ENCODE data around the gene BNC2.

Gene BNC2

GRCh38 chr9:16429671-16430070 is 440.8 kb downstream of the BNC2 start:
- DNase-seq (ENCODE audit: low read depth in 3 of 3, low spot score in 1 of 3): no peak

GRCh38 chr9:16427873-16428427 is 442.5 kb downstream of the BNC2 start:
- DNase-seq (ENCODE audit: low read depth in 3 of 3, low spot score in 1 of 3): no peak

GRCh38 chr9:16426716-16427115 is 443.8 kb downstream of the BNC2 start:
- DNase-seq (ENCODE audit: low read depth in 3 of 3, low spot score in 1 of 3): no peak

DNA sequence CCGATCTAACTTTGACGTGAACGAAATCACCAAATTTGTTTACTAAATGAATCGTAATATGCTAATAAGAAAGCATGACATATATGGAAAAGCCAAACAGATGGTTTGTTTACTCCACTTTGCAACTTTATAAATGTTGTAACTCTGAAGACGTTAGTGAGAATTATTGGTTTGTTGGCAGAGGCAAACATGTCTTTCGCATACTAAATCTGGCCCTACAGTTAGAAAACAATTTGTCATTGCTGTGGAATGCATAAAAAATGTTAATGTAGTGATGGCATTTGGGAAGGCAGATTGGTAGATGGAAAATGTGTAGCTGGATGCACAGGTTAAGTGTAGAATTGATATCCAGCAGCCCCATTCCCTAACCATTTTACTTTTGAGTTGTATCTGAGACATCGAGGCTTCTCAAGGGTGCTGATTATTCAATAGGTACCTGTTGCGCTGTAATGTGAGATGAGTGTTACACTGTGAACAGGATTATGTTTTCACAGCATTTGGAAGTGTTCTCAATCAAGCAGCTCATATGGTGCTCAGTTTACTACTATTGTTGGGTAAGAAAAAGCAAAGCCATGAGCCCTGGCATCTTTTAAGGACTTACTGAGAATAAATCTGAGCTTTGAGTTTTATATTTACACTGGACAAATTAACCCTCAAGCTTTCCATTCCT is 444.8 kb downstream of the BNC2 start:
- no peak for DNase-seq (ENCODE audit: low read depth in 3 of 3, low spot score in 1 of 3)

GRCh38 chr9:16422114-16422513 is 448.4 kb downstream of the BNC2 start:
- DNase-seq (ENCODE audit: low read depth in 3 of 3, low spot score in 1 of 3): no peak

DNA sequence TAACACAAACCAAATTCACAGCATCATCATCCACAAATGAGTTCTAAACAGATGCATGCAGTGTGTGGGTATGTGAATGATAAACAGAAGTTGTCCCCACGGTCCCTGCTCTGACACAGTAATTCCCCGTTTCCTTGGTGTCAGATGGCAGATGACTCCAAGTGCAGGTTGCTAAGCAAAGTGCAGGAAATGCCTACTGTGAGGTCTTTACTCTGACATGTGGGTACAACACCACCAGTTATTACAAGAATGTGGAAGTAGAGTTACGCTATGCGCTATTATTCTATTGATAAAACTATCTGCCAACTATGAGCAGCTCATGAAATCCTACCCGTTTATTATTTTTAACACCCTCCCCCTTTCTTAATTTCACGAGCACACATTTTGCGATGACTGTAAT is 448.9 kb downstream of the BNC2 start:
- DNase-seq (ENCODE audit: low read depth in 3 of 3, low spot score in 1 of 3): no peak

DNA sequence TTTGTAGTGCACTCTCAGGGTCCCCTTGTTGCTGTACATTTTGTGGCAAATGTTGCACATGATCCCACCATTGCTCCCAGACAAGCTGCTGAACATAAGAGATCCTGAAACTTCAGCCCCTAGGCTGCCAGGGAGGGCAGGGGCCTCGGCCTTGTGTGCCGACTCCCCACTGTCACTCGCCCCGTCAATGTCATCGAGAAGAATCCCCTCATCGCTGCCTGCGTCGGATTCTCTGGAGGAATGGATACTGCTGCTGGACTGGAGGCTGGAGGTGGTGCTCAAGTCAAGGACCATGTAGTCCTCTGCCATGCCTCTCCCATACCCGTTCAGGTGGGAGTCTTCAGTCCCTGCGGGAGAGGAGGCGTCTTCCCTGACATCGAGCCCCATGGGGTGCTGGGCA is 451.3 kb downstream of the BNC2 start:
- no peak for DNase-seq (ENCODE audit: low read depth in 3 of 3, low spot score in 1 of 3)

DNA sequence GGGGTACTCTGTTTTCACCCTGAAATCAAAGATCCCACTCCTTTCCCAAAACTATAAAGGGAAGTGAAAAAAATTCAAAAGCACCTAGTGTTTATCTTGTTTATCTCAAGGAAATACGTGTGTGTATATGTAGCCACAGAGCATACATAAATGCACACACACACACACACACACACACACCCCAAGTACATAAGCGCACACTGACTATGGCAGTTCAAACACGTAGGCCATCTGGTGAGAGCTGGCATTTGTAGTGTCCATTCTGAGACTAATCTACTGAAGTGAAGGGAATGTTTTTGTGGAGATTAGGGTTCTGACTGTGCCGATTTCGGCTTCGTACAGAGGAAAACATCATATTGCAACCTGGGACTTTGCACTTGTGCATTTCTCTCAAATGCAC is 451.7 kb downstream of the BNC2 start:
- DNase-seq (ENCODE audit: low read depth in 3 of 3, low spot score in 1 of 3): no peak

- DNase-seq (ENCODE audit: low read depth in 3 of 3, low spot score in 1 of 3): no peak
Observed at GRCh38 chr9:16417749-16418148, 452.7 kb downstream of the BNC2 start.

DNA sequence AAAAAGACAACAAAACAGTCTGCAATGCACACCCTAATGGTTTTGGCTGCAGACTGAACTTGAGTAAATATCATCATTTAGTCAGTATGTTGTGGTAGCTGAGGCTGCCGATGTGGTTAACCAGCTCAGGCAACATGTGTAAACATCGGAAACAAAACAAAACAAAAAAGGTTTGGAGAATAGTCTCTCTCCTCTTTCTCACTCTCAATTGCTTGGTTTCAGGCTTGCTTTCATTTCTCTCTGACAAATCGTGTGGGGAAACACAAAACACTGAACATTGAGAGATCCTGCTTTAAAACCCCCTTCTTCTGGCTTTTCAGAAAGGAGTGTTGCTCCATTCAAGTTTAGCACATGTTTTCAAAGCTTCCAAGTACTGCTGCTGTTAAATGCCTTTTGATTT is 453.3 kb downstream of the BNC2 start:
- no peak for DNase-seq (ENCODE audit: low read depth in 3 of 3, low spot score in 1 of 3)

- no peak for DNase-seq (ENCODE audit: low read depth in 3 of 3, low spot score in 1 of 3)
Observed at GRCh38 chr9:16414451-16414850, 456.0 kb downstream of the BNC2 start.

- no peak for DNase-seq (ENCODE audit: low read depth in 3 of 3, low spot score in 1 of 3)
Observed at GRCh38 chr9:16413509-16414016, 456.9 kb downstream of the BNC2 start.

DNA sequence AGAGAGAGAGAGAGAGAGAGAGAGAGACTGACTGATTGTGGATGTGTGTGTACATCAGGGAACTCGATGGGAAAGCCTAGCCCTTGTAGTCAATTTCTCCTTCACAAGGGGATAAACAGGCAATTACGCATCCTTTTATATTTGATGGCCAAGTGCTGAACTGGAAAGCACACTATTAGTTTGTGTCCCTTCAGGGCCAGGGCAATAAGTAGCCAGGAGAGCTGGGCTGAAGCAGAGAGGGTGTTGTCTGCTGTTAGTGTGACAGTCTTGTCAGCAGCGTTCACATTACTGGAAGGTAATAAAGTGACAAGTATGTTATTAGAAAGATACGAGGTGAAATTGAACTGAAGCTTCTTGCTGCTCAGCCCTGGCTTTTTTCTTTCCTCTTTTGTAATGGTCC is 457.7 kb downstream of the BNC2 start:
- DNase-seq (ENCODE audit: low read depth in 3 of 3, low spot score in 1 of 3): no peak

GRCh38 chr9:16411311-16411710 is 459.2 kb downstream of the BNC2 start:
- no peak for DNase-seq (ENCODE audit: low read depth in 3 of 3, low spot score in 1 of 3)

DNA sequence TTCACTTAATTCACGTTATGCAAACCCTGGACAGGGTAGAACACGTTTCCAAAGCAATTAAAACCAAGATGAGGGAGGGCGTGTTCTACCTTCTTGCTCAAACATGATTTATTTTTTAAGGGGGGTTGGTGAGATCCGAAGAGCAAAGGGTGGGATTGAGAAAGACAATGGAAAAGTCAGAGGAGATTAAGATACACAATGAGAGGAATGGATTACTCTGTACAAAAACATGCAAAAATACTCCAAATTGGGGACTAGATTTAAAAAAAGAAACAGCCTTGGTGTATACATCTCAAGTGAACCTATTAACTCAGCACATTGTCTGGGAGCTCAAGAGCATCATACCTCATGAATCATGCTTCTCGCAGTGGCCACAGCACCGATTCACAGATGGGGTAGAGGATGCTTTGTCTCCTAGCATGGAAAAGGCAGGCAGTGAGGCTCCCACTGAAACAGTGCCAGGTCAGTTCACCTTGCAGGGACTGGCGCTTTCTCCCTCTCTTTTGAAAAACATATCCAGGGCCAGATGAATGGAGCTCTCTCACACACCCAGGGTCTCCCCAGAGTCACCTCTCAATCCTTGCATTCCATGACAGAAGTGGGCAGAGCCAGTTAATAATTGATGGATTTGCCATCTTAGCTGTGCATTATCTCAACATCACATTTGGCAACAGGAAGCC is 459.7 kb downstream of the BNC2 start:
- no peak for DNase-seq (ENCODE audit: low read depth in 3 of 3, low spot score in 1 of 3)

DNA sequence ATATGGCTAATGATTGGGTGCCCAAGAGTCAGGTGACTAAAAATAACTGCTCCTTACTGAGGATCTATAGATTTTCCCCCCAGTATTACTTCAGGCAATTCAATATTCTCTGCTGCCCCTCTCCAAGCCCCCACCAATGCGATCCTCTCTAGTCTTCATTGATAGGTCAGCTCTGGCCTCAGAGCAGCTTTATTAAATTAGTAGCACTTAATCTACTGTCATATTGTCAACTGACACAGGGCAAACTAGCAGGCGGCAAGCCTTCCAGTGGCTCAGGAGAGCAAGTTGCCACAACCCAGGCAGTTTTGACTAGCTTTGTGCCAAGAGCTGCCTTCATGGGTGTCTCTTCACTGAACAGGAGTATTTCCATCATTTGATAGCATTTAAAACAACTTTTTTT is 462.9 kb downstream of the BNC2 start:
- DNase-seq (ENCODE audit: low read depth in 3 of 3, low spot score in 1 of 3): no peak

- no peak for DNase-seq (ENCODE audit: low read depth in 3 of 3, low spot score in 1 of 3)
Observed at GRCh38 chr9:16406526-16407225, 463.8 kb downstream of the BNC2 start.

- no peak for DNase-seq (ENCODE audit: low read depth in 3 of 3, low spot score in 1 of 3)
Observed at GRCh38 chr9:16405421-16405820, 465.0 kb downstream of the BNC2 start.

DNA sequence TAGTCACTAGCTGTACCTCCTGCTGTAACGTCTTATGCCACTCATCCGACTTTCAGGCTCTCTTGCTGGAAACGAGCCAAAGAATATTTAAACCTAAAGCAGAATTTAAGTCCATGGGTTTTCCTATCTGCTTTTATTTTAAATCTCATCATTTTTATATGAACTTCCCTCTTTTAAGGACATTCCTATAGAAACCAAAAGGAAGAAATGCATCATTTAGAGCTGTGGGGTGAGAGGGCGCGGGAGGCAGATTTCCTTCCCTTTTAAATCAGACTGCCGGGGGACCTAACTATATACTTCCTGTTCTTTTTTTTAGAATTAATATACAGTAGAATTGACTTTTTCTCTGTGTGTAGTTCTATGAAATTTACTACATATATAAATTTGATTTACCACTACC is 468.8 kb downstream of the BNC2 start:
- DNase-seq (ENCODE audit: low read depth in 3 of 3, low spot score in 1 of 3): no peak

- no peak for DNase-seq (ENCODE audit: low read depth in 3 of 3, low spot score in 1 of 3)
Observed at GRCh38 chr9:16398691-16399090, 471.8 kb downstream of the BNC2 start.

DNA sequence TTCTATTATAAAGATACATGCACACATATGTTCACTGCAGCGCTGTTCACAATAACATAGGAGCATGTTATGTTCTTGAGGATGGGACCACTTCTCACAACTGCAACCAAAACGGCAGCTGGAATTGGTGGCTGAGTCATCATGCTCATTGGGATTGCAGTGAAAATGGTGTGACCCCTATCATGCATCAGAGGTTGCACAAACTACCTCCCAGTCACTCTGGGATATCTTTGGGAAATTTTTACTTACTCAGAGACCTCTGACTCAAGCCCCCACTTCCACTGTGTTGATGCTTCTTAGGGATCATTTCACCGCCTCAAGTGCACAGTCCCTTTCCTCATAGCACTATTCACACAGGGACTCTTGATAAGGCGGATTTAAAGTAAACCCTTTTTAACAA is 474.1 kb downstream of the BNC2 start:
- no peak for DNase-seq (ENCODE audit: low read depth in 3 of 3, low spot score in 1 of 3)

DNA sequence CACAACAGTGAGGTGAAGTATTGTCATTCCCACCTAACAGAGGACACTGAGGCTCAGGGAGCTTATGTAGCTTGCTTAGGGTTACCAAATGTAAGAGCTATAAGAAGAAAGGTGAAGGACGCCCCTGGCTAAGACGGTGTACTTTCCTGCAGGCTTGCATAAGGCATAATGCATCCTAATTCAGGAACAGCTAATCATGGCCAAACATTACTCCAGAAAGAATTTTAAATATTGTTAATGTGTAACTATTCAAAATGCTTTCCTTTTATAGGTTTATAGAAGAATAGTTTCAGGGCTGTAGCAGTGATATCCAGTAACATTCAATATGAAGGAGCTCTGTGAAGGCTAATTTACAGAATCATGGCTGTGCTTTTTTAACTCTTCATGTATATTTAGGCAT is 479.1 kb downstream of the BNC2 start:
- no peak for DNase-seq (ENCODE audit: low read depth in 3 of 3, low spot score in 1 of 3)

Data from stimulated activated CD4-positive, alpha-beta T cell treated with anti-CD3 and anti-CD28 coated beads, TNF-alpha, amount 100 ng/mL, for 1 hour (primary cell).